SK-N-SH treated with all-trans-retinoic acid at 6 μM for 48 hours (cell line): ENCODE measurements around the gene RAP2A.

ENCODE experiments used
- ATAC-seq: fragments of 200-7000 bp; cut with Tn5 transposase; 3 replicates; pipeline ENCODE4 v1.9.1; 2020; ENCODE audit warnings: mild to moderate bottlenecking, moderate library complexity
- ARNTL ChIP-seq: fragments of 450-650 bp; formaldehyde crosslinking; IDR thresholded peaks from 2 replicates; pipeline ENCODE4 v1.5.0; 2020; ENCODE audit warnings: low read depth, mild to moderate bottlenecking, moderate library complexity, borderline replicate concordance
- BACH2 ChIP-seq: fragments of 250-450 bp; sonication (Bioruptor Pico); IDR thresholded peaks from 2 replicates; pipeline ENCODE4 v1.9.0; 2021; ENCODE audit warnings: mild to moderate bottlenecking, borderline replicate concordance
- ESRRG ChIP-seq: fragments of 250-450 bp; sonication (Bioruptor Pico); IDR thresholded peaks from 2 replicates; pipeline ENCODE4 v1.6.1; 2021; ENCODE audit warnings: mild to moderate bottlenecking
- GLIS3 ChIP-seq: fragments of 250-450 bp; sonication (Bioruptor Pico); IDR thresholded peaks from 2 replicates; pipeline ENCODE4 v1.5.0; 2020; ENCODE audit warnings: mild to moderate bottlenecking, moderate library complexity
- ISL1 ChIP-seq: fragments of 250-450 bp; sonication (Bioruptor Pico); IDR thresholded peaks from 2 replicates; pipeline ENCODE4 v2.1.2; 2022; ENCODE audit warnings: mild to moderate bottlenecking, moderate library complexity
- OSR1 ChIP-seq: fragments of 250-450 bp; sonication (Bioruptor Pico); IDR thresholded peaks from 2 replicates; pipeline ENCODE4 v1.8.0; 2022; ENCODE audit warnings: moderate library complexity, mild to moderate bottlenecking, inconsistent platforms
- PPARA ChIP-seq: fragments of 250-450 bp; sonication (Bioruptor Pico); IDR thresholded peaks from 2 replicates; pipeline ENCODE4 v1.5.0; 2020; ENCODE audit warnings: mild to moderate bottlenecking, borderline replicate concordance
- RARB ChIP-seq: fragments of 250-450 bp; sonication (Bioruptor Pico); IDR thresholded peaks from 2 replicates; pipeline ENCODE4 v1.8.0; 2021; ENCODE audit warnings: mild to moderate bottlenecking, moderate library complexity
- SNAI2 ChIP-seq: fragments of 250-450 bp; sonication (Bioruptor Pico); IDR thresholded peaks from 2 replicates; pipeline ENCODE4 v1.5.0; 2020; ENCODE audit warnings: mild to moderate bottlenecking, moderate library complexity
- TCF4 ChIP-seq: fragments of 250-450 bp; sonication (Bioruptor Pico); IDR thresholded peaks from 2 replicates; pipeline ENCODE4 v1.8.0; 2021; ENCODE audit warnings: mild to moderate bottlenecking, moderate library complexity, borderline replicate concordance
- TOX ChIP-seq: fragments of 250-450 bp; sonication (Bioruptor Pico); IDR thresholded peaks from 2 replicates; pipeline ENCODE4 v1.8.0; 2021; ENCODE audit warnings: mild to moderate bottlenecking, moderate library complexity, borderline replicate concordance
- ZC3H10 ChIP-seq: fragments of 250-450 bp; sonication (Bioruptor Pico); IDR thresholded peaks from 2 replicates; pipeline ENCODE4 v1.5.1; 2021; ENCODE audit warnings: mild to moderate bottlenecking, moderate library complexity
- ZFP3 ChIP-seq: fragments of 250-450 bp; sonication (Bioruptor Pico); IDR thresholded peaks from 2 replicates; pipeline ENCODE4 v1.5.0; 2020; ENCODE audit warnings: mild to moderate bottlenecking, moderate library complexity
- ZFP30 ChIP-seq: fragments of 450-650 bp; formaldehyde crosslinking; IDR thresholded peaks from 2 replicates; pipeline ENCODE4 v1.5.0; 2022; ENCODE audit warnings: mild to moderate bottlenecking, moderate library complexity
- ZNF565 ChIP-seq: fragments of 450-650 bp; formaldehyde crosslinking; conservative IDR thresholded peaks from 2 replicates; pipeline ENCODE4 v1.5.0; 2020; ENCODE audit warnings: low read depth, mild to moderate bottlenecking, moderate library complexity
- ZNF70 ChIP-seq: fragments of 450-650 bp; formaldehyde crosslinking; IDR thresholded peaks from 2 replicates; pipeline ENCODE4 v1.5.0; 2020; ENCODE audit warnings: mild to moderate bottlenecking, moderate library complexity
- ZNF8 ChIP-seq: fragments of 450-650 bp; formaldehyde crosslinking; IDR thresholded peaks from 2 replicates; pipeline ENCODE4 v1.5.0; 2020; ENCODE audit warnings: mild to moderate bottlenecking, moderate library complexity
- TF ChIP-seq, protein P1 (sequence below): fragments of 250-450 bp; sonication (Bioruptor Pico); IDR thresholded peaks from 2 replicates; pipeline ENCODE4 v1.5.1; 2020; ENCODE audit warnings: low read depth, mild to moderate bottlenecking, moderate library complexity
- TF ChIP-seq, protein P2 (sequence below): fragments of 250-450 bp; sonication (Bioruptor Pico); IDR thresholded peaks from 2 replicates; pipeline ENCODE4 v1.5.0; 2020; ENCODE audit warnings: mild to moderate bottlenecking, moderate library complexity
- TF ChIP-seq, protein P3 (sequence below): fragments of 250-450 bp; sonication (Bioruptor Pico); IDR thresholded peaks from 2 replicates; pipeline ENCODE4 v1.8.0; 2021; ENCODE audit warnings: low read depth, mild to moderate bottlenecking, moderate library complexity, borderline replicate concordance
- TF ChIP-seq, protein P4 (sequence below): fragments of 250-450 bp; sonication (Bioruptor Pico); IDR thresholded peaks from 2 replicates; pipeline ENCODE4 v1.5.1; 2021; ENCODE audit warnings: mild to moderate bottlenecking, moderate library complexity

Gene RAP2A

DNA sequence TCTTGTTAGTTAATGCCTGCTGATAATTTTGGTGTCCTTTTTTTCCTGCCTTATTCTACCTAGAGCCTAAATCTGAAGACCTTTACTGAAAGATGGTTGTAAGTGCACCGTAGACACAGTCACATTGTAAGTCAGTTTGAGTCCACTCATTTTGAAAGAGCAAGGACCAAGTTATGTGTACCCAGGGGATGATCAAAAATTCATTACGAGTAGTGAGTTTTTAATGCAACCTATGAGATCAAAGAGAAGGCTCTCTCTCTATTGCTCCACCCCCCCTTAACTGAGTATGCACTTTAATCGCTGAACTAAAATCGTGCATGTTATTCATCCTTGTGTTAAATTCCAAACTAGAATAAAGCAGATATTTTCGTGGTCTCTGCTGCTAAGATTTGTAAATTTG, 1.8 kb downstream of the RAP2A start (continued):
- TF ChIP-seq, protein P1, sequence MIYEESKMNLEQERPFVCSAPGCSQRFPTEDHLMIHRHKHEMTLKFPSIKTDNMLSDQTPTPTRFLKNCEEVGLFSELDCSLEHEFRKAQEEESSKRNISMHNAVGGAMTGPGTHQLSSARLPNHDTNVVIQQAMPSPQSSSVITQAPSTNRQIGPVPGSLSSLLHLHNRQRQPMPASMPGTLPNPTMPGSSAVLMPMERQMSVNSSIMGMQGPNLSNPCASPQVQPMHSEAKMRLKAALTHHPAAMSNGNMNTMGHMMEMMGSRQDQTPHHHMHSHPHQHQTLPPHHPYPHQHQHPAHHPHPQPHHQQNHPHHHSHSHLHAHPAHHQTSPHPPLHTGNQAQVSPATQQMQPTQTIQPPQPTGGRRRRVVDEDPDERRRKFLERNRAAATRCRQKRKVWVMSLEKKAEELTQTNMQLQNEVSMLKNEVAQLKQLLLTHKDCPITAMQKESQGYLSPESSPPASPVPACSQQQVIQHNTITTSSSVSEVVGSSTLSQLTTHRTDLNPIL (CRISPR knock-in tag) = no peak
- TF ChIP-seq, protein P2, sequence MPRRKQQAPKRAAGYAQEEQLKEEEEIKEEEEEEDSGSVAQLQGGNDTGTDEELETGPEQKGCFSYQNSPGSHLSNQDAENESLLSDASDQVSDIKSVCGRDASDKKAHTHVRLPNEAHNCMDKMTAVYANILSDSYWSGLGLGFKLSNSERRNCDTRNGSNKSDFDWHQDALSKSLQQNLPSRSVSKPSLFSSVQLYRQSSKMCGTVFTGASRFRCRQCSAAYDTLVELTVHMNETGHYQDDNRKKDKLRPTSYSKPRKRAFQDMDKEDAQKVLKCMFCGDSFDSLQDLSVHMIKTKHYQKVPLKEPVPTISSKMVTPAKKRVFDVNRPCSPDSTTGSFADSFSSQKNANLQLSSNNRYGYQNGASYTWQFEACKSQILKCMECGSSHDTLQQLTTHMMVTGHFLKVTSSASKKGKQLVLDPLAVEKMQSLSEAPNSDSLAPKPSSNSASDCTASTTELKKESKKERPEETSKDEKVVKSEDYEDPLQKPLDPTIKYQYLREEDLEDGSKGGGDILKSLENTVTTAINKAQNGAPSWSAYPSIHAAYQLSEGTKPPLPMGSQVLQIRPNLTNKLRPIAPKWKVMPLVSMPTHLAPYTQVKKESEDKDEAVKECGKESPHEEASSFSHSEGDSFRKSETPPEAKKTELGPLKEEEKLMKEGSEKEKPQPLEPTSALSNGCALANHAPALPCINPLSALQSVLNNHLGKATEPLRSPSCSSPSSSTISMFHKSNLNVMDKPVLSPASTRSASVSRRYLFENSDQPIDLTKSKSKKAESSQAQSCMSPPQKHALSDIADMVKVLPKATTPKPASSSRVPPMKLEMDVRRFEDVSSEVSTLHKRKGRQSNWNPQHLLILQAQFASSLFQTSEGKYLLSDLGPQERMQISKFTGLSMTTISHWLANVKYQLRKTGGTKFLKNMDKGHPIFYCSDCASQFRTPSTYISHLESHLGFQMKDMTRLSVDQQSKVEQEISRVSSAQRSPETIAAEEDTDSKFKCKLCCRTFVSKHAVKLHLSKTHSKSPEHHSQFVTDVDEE = no peak
- TF ChIP-seq OSR1 = no peak

DNA sequence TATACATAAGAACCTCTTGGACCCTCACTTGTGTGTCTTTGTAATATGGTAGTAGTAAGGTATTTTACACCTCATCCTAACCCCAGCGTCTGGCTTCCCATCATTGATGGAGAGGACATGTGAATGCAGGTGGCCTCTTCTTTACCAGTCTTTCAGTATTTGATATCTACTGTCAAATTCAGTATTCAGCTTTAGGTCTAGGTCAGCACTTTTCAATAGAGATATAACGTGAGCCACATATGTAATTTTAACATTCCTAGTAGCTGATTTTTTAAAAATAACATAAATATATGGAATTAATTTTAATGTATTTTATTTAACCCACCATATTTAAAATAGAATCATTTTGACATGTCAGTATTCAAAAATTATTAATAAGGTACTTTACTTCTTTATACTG, 2.9 kb downstream of the RAP2A start:
- no peak for TF ChIP-seq ZNF8 (CRISPR knock-in tag)
- no peak for TF ChIP-seq ZFP3 (CRISPR knock-in tag)
- no peak for TF ChIP-seq BACH2 (CRISPR knock-in tag)
- TF ChIP-seq GLIS3 (CRISPR knock-in tag) = no peak
- no peak for TF ChIP-seq TOX (CRISPR knock-in tag)
- TF ChIP-seq, all 23 proteins: peak for 0
- ATAC-seq = no peak

DNA sequence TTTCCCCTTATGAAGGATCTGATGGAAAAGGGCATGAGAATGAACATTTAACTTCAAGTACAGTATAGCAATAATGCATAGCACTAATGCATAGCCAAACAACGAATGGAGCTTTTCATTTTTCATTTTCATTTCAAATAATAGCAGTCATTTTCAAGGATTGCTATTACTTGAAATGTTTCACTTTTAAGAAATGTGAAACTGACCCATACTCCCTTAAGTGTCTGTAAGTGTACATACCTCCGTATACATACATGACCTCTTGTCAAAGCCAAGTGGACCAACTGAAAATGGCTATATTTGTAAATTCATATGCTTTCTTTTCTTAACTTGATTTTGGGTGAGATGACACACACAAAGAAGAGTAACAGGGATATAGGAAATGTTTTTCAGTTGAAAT, 3.8 kb downstream of the RAP2A start:
- no peak for ATAC-seq
- TF ChIP-seq ZFP30 (no peak), ZNF565 (CRISPR knock-in tag) (no peak), ZC3H10 (CRISPR knock-in tag) (no peak), TOX (CRISPR knock-in tag) (no peak), ARNTL (CRISPR knock-in tag) (no peak), RARB (CRISPR knock-in tag) (no peak), ISL1 (no peak), PPARA (CRISPR knock-in tag) (no peak), ZNF70 (CRISPR knock-in tag) (no peak), ZNF8 (CRISPR knock-in tag) (no peak), SNAI2 (no peak), TCF4 (CRISPR knock-in tag) (no peak), ESRRG (CRISPR knock-in tag) (no peak)
- TF ChIP-seq, protein P1 (CRISPR knock-in tag) = no peak
- TF ChIP-seq, protein P2 = no peak
- TF ChIP-seq, protein P3, sequence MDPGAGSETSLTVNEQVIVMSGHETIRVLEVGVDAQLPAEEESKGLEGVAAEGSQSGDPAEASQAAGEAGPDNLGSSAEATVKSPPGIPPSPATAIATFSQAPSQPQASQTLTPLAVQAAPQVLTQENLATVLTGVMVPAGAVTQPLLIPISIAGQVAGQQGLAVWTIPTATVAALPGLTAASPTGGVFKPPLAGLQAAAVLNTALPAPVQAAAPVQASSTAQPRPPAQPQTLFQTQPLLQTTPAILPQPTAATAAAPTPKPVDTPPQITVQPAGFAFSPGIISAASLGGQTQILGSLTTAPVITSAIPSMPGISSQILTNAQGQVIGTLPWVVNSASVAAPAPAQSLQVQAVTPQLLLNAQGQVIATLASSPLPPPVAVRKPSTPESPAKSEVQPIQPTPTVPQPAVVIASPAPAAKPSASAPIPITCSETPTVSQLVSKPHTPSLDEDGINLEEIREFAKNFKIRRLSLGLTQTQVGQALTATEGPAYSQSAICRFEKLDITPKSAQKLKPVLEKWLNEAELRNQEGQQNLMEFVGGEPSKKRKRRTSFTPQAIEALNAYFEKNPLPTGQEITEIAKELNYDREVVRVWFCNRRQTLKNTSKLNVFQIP = no peak
- TF ChIP-seq, protein P4, sequence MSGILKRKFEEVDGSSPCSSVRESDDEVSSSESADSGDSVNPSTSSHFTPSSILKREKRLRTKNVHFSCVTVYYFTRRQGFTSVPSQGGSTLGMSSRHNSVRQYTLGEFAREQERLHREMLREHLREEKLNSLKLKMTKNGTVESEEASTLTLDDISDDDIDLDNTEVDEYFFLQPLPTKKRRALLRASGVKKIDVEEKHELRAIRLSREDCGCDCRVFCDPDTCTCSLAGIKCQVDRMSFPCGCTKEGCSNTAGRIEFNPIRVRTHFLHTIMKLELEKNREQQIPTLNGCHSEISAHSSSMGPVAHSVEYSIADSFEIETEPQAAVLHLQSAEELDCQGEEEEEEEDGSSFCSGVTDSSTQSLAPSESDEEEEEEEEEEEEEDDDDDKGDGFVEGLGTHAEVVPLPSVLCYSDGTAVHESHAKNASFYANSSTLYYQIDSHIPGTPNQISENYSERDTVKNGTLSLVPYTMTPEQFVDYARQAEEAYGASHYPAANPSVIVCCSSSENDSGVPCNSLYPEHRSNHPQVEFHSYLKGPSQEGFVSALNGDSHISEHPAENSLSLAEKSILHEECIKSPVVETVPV (CRISPR knock-in tag) = no peak
